A549 (cell line): ENCODE measurements around the gene DAB1. TPM values are rescaled to one million over a fixed set of nuclear protein-coding genes. Genes with fewer than 3 reads are reported as not detected.

Experiments used
- ATAC-seq, 2 experiments: fragments of 200-7000 bp in 1 of 2; fragments of >200 bp in 1 of 2; cut with Nextera tagmentation in 1 of 2; cut with Tn5 transposase in 1 of 2; 3 replicates each; pipeline versions ENCODE4 v1.8.0 to v1.9.1; 2018 to 2020; ENCODE audit warnings: mild to moderate bottlenecking in 1 of 2, moderate library complexity in 1 of 2
- CTCF ChIA-PET: fragments of 300-600 bp; sonication (Branson Sonifier 250); formaldehyde crosslinking; extraction: SDS; loops from one replicate; lab custom pipeline; 2021; ENCODE audit warnings: antibody characterized with exemption, inconsistent platforms; lab: Yijun Ruan, JAX
- POLR2A ChIA-PET: fragments of 350-600 bp; formaldehyde crosslinking; extraction: SDS; loops from one replicate; lab custom pipeline; 2021; ENCODE audit warnings: antibody characterized with exemption, inconsistent platforms; lab: Yijun Ruan, JAX
- DNase-seq, 2 experiments: peaks; one replicate each; pipeline versions ENCODE4 v3.0.0 to v3.0.0-alpha.2; 2011 to 2016; ENCODE audit warnings: low read depth in 1 of 2, low spot score in 1 of 2
- FAIRE-seq: peaks from 2 replicates; lab custom pipeline; 2011; peaks lifted over from hg19 to GRCh38; lab: Jason Lieb, UNC
- H3K27ac ChIP-seq, 2 experiments: fragments of >200 bp; sonication (Bioruptor Twin); formaldehyde crosslinking; 3 replicates each; pipeline ENCODE4 v1.5.1; 2016 to 2017
- H3K4me1 ChIP-seq: fragments of >200 bp; sonication (Bioruptor Twin); formaldehyde crosslinking; 3 replicates; pipeline ENCODE4 v1.6.1; 2016
- H3K4me2 ChIP-seq: fragments of >200 bp; sonication (Bioruptor Twin); formaldehyde crosslinking; 3 replicates; pipeline ENCODE4 v1.6.1; 2016
- H3K4me3 ChIP-seq: fragments of >200 bp; sonication (Bioruptor Twin); formaldehyde crosslinking; 3 replicates; pipeline ENCODE4 v1.5.1; 2016
- H3K9me3 ChIP-seq: fragments of >200 bp; sonication (Bioruptor Twin); formaldehyde crosslinking; 3 replicates; pipeline ENCODE4 v1.6.1; 2016
- BHLHE40 ChIP-seq: IDR thresholded peaks from 2 replicates; pipeline ENCODE4 v1.6.1; 2012; ENCODE audit warnings: low read depth, low read length, inconsistent platforms
- CEBPB ChIP-seq, 2 experiments: fragments of >200 bp in 1 of 2; sonication (Bioruptor Twin) in 1 of 2; formaldehyde crosslinking in 1 of 2; IDR thresholded peaks; 2 replicates each; pipeline ENCODE4 v1.6.1; 2012 to 2016
- CHD2 ChIP-seq: fragments of 150-350 bp; IDR thresholded peaks from 2 replicates; pipeline ENCODE4 v1.6.1; 2014; ENCODE audit warnings: low read length; ENCODE audit not compliant: partially characterized antibody
- EHF ChIP-seq: fragments of 250-450 bp; sonication (Bioruptor Pico); IDR thresholded peaks from 2 replicates; pipeline ENCODE4 v1.5.0; 2020; ENCODE audit warnings: mild to moderate bottlenecking
- ESRRA ChIP-seq: fragments of 150-350 bp; IDR thresholded peaks from 2 replicates; pipeline ENCODE4 v1.6.1; 2014; ENCODE audit warnings: mild to moderate bottlenecking, low read length, borderline replicate concordance
- HOXA7 ChIP-seq: fragments of 250-450 bp; sonication (Bioruptor Pico); IDR thresholded peaks from 2 replicates; pipeline ENCODE4 v1.5.0; 2020; ENCODE audit warnings: mild to moderate bottlenecking, moderate library complexity
- HOXB5 ChIP-seq: fragments of 250-450 bp; sonication (Bioruptor Pico); IDR thresholded peaks from 2 replicates; pipeline ENCODE4 v1.5.0; 2020; ENCODE audit warnings: mild to moderate bottlenecking, moderate library complexity
- JUNB ChIP-seq: fragments of >200 bp; sonication (Bioruptor Twin); formaldehyde crosslinking; IDR thresholded peaks from 2 replicates; pipeline ENCODE4 v1.6.1; 2016
- KDM1A ChIP-seq: fragments of 200-600 bp; sonication (generic); IDR thresholded peaks from 2 replicates; pipeline ENCODE4 v1.6.1; 2016; ENCODE audit warnings: low read depth, mild to moderate bottlenecking
- MYC ChIP-seq: IDR thresholded peaks from 2 replicates; pipeline ENCODE4 v1.6.1; 2012; ENCODE audit warnings: mild to moderate bottlenecking, inconsistent platforms, low read length, improper control_type of control experiment, borderline replicate concordance
- NR3C1 ChIP-seq: fragments of >200 bp; sonication (Bioruptor Twin); formaldehyde crosslinking; IDR thresholded peaks from 3 replicates; pipeline ENCODE4 v1.6.1; 2017
- PHF8 ChIP-seq: fragments of 200-600 bp; sonication (generic); IDR thresholded peaks from 2 replicates; pipeline ENCODE4 v1.6.1; 2016; ENCODE audit warnings: low read depth, mild to moderate bottlenecking, antibody characterized with exemption, moderate library complexity, borderline replicate concordance
- POLR2AphosphoS2 ChIP-seq: conservative IDR thresholded peaks from 2 replicates; pipeline ENCODE4 v1.6.1; 2012; ENCODE audit warnings: low read length, improper control_type of control experiment, inconsistent platforms
- REST ChIP-seq: fragments of 200-600 bp; sonication (generic); IDR thresholded peaks from 2 replicates; pipeline ENCODE4 v1.6.1; 2016; ENCODE audit warnings: antibody characterized with exemption, mild to moderate bottlenecking, moderate library complexity
- RNF2 ChIP-seq: fragments of 200-600 bp; sonication (generic); IDR thresholded peaks from 2 replicates; pipeline ENCODE4 v1.6.1; 2016; ENCODE audit warnings: low read depth, mild to moderate bottlenecking, antibody characterized with exemption, moderate library complexity, borderline replicate concordance
- SREBF2 ChIP-seq: fragments of 450-650 bp; IDR thresholded peaks from 2 replicates; pipeline ENCODE4 v1.6.1; 2014; ENCODE audit warnings: mild to moderate bottlenecking, moderate library complexity
- TP53 ChIP-seq: fragments of 250-450 bp; sonication (Bioruptor Pico); IDR thresholded peaks from 2 replicates; pipeline ENCODE4 v1.5.0; 2021; ENCODE audit warnings: mild to moderate bottlenecking, moderate library complexity
- ZFP36 ChIP-seq: fragments of 450-650 bp; IDR thresholded peaks from 2 replicates; pipeline ENCODE4 v1.6.1; 2014; ENCODE audit warnings: borderline replicate concordance; ENCODE audit not compliant: partially characterized antibody
- ZSCAN20 ChIP-seq: fragments of 250-450 bp; sonication (Bioruptor Pico); IDR thresholded peaks from 2 replicates; pipeline ENCODE4 v1.8.0; 2022; ENCODE audit warnings: mild to moderate bottlenecking, moderate library complexity
- WGBS: methylation state at CpG from one replicate; pipeline ENCODE4 v1.1.6; 2017; ENCODE audit errors: missing lambda C conversion rate; 5-methylcytosine and 5-hydroxymethylcytosine counted together
- polyA plus RNA-seq, 4 experiments: library from polyadenylated mRNA; depleted of rRNA in 3 of 4; stranded (reverse); fragments of >200 nt; fragmentation: RNase III in 1 of 4; extraction: RNeasy Plus Mini Kit Qiagen cat#74134 plus additional on column Dnase treatment in 1 of 4; gene quantifications; 2 replicates in 3 of 4; 3 replicates in 1 of 4; pipeline ENCODE4 v1.2.3, GENCODE V29; 2011 to 2017
- TF ChIP-seq, protein P1 (sequence below): fragments of 250-450 bp; sonication (Bioruptor Pico); IDR thresholded peaks from 2 replicates; pipeline ENCODE4 v1.5.0; 2020; ENCODE audit warnings: low read depth, mild to moderate bottlenecking, moderate library complexity
- TF ChIP-seq, protein P2 (sequence below): fragments of >200 bp; sonication (Bioruptor Twin); formaldehyde crosslinking; IDR thresholded peaks from 3 replicates; pipeline ENCODE4 v1.5.1; 2016

Gene DAB1
- polyA plus RNA-seq, 2 of the 4 experiments (the other 2 are of a cell fraction), result not detected

DNA sequence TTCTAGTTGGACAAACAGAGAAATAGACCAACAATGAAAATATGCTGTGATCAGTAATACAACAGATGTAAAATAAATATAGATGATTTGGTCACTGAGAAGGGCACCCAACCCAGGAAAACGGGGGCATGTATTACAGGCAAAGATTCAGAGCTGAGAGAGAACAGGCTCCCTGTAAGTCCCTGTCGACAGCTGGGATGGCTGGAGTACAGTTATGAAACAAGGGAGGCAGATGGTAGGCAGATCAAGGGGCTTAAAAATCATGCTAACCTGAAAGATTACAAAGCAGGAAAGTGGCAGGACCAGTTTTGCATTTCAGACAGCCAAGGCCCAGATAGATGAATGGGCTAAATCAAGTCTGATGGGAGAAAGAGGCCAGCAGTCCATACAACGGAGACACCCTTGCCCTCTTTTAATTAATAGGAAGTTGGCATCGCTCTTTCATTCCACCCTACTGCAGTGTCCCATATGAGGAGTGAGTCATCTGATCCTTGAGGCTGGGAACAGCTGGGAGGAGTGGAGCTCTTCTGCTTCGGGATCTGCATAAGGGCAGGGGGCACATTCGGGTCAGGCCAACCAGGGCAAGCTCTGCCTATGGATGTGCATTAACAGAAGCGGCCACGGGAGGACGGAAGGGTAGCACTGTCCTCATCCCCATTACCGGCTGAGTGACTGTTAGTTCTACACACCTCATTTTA is 171.1 kb downstream of the DAB1 start:
- ChIA-PET CTCF (no interaction called here), POLR2A (no interaction called here)
- no peak overlapping the region for H3K4me2 ChIP-seq
- H3K27ac ChIP-seq, result no peak overlapping the region
- no peak for TF ChIP-seq TP53 (CRISPR knock-in tag)
- no peak for FAIRE-seq
- no peak for ATAC-seq
- H3K4me3 ChIP-seq, result no peak overlapping the region
- H3K4me1 ChIP-seq, result no peaks in the 10 kb centered on the region
- no peak for DNase-seq
- no peaks in the 10 kb centered on the region for H3K9me3 ChIP-seq
- WGBS, result 21% methylated on average over 7 of the region's 10 CpGs

DNA sequence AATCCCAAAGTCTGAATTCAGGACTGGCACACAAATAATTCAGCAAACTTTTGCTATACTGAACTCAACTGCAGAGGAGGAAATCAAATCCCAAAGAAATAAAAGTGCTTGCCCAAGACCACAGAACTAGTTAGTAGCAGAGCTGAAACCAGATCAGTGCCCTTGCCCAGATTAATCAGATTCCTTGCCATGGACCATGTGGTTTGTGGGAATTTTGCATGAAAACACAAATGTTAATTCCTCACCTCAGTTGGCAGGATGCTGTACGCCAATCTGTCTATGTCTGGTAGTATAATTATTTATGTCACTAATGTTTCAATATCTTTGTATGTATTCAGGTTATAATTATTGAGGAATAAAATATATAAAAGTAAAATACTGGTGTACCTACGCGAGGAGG is 173.8 kb downstream of the DAB1 start:
- FAIRE-seq (no peak), DNase-seq (no peak), ATAC-seq (no peak)
- Histone ChIP-seq H3K9me3 (no peaks in the 10 kb centered on the region), H3K4me2 (no peak overlapping the region), H3K4me1 (no peaks in the 10 kb centered on the region), H3K27ac (no peak overlapping the region), H3K4me3 (no peak overlapping the region)
- TF ChIP-seq SREBF2, result no peak
- no peak for TF ChIP-seq CEBPB (IDR thresholded peaks at IDR 0.05)
- TF ChIP-seq MYC, result no peak
- TF ChIP-seq HOXB5 (CRISPR knock-in tag), result no peak
- no peak for TF ChIP-seq ZSCAN20
- TF ChIP-seq POLR2AphosphoS2, result no peak
- TF ChIP-seq ZFP36, result no peak
- TF ChIP-seq RNF2, result no peak
- TF ChIP-seq, protein P1, sequence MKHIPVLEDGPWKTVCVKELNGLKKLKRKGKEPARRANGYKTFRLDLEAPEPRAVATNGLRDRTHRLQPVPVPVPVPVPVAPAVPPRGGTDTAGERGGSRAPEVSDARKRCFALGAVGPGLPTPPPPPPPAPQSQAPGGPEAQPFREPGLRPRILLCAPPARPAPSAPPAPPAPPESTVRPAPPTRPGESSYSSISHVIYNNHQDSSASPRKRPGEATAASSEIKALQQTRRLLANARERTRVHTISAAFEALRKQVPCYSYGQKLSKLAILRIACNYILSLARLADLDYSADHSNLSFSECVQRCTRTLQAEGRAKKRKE (CRISPR knock-in tag), result no peak
- TF ChIP-seq BHLHE40, result no peak
- TF ChIP-seq KDM1A, result no peak
- TF ChIP-seq REST, result no peak
- TF ChIP-seq JUNB, result no peak
- no peak for TF ChIP-seq NR3C1
- TF ChIP-seq, protein P2, sequence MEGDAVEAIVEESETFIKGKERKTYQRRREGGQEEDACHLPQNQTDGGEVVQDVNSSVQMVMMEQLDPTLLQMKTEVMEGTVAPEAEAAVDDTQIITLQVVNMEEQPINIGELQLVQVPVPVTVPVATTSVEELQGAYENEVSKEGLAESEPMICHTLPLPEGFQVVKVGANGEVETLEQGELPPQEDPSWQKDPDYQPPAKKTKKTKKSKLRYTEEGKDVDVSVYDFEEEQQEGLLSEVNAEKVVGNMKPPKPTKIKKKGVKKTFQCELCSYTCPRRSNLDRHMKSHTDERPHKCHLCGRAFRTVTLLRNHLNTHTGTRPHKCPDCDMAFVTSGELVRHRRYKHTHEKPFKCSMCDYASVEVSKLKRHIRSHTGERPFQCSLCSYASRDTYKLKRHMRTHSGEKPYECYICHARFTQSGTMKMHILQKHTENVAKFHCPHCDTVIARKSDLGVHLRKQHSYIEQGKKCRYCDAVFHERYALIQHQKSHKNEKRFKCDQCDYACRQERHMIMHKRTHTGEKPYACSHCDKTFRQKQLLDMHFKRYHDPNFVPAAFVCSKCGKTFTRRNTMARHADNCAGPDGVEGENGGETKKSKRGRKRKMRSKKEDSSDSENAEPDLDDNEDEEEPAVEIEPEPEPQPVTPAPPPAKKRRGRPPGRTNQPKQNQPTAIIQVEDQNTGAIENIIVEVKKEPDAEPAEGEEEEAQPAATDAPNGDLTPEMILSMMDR, result no peak
- no peak for TF ChIP-seq ESRRA
- TF ChIP-seq EHF, result no peak
- no peak for TF ChIP-seq HOXA7 (CRISPR knock-in tag)
- no peak for TF ChIP-seq CHD2
- TF ChIP-seq PHF8, result no peak
- 71% methylated on average over 3 of the region's 3 CpGs for WGBS
- POLR2A ChIA-PET, result no interaction called here
- CTCF ChIA-PET, result no interaction called here
